Measurements from ENCODE around the gene APBA3.

The APBA3 gene

DNA sequence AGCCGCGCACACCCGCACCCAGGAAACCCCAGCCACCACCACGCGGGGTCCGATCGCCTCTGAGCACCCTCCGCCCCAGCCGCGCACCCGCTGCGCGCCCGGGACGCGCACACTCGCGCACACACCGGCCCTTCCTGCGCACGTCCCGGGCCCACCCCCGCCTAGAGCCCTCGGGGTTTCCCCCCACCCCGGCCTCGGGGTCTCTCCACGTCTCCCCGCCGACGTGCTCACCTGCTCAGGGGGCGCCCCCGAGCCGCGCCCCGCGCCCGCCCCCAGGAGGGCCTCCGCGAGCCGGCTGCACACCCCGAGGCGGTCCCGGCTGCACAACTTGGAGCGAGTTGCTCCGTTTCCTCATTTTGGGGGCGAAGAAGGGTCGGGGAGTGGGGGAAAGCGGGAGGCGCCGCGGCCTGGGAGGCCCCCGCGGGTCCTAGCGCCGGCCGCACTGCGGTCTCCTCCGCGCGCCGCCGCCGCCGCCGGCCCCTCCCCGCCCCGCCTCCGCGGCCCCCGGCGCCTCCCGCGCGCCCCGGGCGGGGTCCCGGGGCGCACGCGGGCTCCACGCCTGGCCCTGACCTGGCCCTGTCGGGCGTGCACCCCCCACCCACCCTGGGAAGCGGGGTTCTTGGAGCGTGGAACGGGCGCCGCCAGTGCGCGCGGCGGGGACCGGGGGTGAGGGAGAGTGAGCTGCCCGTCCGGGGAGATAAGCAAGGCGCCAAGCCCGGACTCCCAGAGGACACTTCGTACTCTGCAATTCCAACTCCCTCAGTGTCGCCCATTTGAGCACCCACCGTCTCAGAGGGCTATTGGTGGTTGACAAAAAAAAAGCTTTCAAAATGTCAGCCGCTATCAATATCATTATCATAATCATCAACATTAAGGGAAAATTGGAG lies 24.7 kb upstream of the APBA3 start, which contains the start of gene MATK:
Gene MATK, minus strand, starts transcription at position 444 of the 887 bp plus-strand sequence. CDS start 1,246 bp downstream, outside the sequence.
- no peak for DNase-seq

DNA sequence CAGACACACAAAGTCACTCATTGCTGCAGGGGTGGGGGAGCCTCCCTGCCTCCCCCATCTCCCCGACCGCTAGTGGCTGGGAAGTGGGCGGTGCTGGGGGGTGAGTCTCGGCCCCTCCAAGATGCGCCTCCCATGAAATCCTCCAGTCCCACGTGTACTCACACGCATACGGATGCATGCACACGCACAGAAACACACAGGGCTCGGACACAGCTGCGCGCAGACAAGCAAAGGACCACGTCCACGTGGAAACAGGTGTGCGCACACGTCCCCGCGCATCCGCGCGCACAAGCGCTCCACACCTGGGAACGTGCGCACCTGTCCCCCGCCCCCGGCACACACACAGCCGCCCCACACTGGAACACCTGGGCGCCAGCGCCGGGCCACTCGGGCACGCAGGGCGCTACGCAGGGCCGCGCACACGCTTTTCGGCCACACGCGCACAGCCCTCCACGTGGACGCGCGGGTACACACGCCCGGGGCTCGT lies 24.0 kb upstream of the APBA3 start:
- no peak for DNase-seq

- no peak for DNase-seq
Observed at GRCh38 chr19:3784607-3785450, 23.3 kb upstream of the APBA3 start.

DNA sequence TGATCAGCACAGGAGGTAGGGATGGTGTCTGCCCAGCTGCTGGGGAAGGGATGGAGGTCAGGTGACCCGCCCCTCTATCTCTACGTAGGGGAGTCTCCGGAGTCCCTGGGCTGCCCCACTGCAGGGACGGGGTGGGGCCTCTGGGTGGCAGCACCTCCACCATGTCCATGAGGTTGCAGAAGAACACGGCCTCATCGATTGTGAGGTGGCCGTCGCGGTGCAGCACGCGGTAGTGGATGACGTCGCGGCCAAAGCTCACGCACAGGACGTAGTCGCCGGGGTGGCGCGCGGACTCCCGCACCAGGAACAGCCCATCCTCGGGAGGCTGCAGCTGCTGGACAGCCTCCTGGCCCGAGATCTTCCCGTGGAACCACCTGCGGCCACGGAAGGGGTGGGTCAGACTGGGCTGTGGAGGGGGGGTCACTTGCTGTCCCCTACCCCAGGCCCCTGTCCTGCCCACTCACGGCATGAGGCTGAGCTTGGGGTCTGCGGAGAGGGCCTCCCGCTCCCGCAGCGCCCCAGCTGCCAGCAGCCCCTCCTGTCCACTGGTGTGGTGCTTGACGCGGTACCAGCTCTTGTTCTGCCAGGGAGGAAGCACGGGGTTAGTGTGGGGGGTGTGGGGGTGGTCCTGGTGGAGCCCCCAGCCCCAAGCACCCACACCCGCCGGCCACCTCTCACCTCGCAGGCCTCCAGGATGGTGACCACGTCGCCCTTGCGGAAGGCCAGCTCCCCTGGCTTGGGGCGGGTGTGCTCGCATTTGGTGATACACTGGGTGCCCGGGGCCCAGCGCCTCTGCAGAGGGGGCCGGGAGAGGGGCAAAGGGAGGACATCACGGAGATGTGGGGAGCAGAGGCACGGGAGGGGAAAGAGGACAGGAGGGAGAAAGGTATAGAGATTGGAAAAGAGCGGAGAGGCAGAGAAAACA lies 22.4 kb upstream of the APBA3 start:
- DNase-seq: peak; percentile 79

- DNase-seq: no peak
Observed at GRCh38 chr19:3782903-3783302, 21.4 kb upstream of the APBA3 start.

DNA sequence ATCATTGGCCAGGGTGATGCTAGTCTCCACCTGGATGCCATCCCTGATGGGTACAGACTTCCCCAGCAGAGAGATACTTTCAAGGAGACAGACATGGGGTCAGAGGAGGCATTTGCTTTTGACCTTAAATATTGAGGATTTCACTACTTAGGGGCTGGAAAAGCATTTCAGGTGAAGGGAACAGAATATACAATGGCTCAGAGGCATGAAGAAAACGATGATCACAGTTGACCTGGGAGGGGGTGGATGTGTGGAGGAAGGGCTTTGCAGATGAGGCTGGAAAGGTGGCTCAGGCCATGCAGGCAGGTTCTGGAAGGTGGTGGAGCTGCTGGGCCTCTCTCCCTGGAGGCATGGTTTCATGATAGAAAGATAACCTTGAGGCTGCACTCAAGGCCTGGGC lies 20.8 kb upstream of the APBA3 start:
- no peak for DNase-seq

DNA sequence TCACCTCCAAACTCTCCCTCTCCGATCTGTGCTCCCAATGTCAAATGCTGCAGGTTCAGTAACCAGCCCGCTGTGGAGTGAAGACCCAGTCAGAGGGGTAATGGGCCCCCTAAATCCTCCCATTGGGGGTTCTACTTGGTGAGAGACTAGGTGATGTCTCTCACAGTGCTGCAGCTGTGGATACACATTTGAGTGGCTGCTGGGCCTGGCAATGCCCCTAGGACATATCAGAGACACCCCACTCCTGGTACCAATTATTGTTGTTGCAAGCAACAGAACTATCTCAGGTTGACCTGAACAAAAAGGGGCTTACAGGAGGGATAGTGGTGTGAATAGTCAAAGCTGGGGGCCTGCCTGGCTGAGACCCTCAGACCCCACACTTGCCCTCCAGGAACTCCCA lies 20.1 kb upstream of the APBA3 start:
- DNase-seq: no peak

GRCh38 chr19:3780786-3781304 lies 19.4 kb upstream of the APBA3 start:
- no peak for DNase-seq

GRCh38 chr19:3778899-3779723 lies 17.6 kb upstream of the APBA3 start:
- DNase-seq: no peak

DNA sequence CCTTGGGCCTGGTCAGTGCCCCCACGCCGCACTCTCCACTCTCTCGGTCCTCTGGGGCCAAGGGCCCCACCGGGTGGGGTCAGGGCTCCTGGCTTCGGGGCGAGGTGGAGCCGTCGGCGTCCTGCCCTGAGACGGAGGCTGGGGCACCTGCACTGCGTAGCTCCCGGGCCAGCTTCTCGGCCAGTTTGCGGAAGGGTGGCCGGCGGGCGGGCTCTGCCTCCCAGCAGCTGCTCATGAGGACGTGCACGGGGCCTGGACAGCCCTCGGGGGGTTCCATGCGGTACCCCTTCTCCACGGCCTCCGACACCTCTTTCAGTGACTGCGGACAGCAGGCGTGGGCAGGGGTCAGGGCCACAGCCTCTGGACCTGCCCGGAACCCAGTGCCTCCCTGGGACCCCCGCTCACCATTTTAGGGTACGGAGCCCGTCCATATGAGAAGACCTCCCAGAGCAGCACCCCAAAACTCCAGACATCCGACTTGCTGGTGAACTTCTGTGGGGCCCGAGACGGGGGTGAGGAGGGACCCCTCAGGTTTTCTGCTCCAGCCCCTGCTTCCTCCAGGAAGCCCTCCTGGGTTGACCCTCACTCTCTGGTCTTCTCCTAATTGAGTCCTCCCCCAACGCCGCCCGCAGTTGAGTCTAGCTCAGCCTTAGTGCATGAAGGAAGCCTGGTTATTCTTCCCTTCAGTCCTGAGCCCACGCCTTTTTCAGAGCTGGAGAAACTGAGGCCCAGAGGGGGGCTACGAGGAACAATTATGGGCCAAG lies 16.8 kb upstream of the APBA3 start:
- DNase-seq: no peak

GRCh38 chr19:3776479-3777040 lies 15.1 kb upstream of the APBA3 start:
- DNase-seq: no peak

GRCh38 chr19:3775831-3776230 lies 14.3 kb upstream of the APBA3 start:
- no peak for DNase-seq

GRCh38 chr19:3775374-3775711 lies 13.9 kb upstream of the APBA3 start:
- no peak for DNase-seq

DNA sequence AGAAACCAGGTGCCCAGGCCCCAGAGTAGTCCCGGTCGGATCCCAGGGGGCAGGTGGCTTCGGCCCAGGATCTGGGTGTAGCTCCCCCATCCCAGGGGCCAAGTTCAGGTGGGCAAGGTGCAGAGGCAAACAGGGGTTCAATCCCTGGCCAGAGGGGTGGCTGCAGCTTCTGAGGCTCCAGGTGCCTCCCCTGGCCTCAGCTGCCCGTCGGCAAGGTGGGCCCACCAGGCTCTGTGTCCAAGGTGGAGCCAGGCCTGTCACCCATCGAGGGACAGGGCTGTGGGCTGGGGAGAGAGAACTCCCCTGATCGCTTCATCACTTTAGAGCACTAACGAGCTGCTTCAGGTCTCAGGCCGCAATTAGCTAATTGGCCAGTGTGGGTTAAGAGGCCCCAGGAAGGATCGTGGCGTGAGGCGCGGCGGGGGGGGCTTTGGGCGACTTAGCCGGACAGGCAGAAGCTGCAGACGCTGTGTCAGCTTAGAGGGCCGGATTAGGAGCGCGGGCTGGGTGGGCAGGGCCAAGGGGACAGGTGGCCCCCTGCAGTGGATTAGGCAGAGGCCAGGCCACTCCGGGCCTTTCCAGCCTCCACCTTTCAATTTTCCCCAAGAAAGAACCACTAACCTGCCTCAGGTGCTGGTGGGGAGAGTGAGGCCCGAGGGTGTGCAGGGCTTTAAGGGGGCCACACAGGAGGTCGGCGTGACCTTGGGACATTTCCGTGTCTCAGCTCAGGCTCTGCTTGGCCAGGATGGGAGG lies 13.3 kb upstream of the APBA3 start:
- DNase-seq: no peak

DNA sequence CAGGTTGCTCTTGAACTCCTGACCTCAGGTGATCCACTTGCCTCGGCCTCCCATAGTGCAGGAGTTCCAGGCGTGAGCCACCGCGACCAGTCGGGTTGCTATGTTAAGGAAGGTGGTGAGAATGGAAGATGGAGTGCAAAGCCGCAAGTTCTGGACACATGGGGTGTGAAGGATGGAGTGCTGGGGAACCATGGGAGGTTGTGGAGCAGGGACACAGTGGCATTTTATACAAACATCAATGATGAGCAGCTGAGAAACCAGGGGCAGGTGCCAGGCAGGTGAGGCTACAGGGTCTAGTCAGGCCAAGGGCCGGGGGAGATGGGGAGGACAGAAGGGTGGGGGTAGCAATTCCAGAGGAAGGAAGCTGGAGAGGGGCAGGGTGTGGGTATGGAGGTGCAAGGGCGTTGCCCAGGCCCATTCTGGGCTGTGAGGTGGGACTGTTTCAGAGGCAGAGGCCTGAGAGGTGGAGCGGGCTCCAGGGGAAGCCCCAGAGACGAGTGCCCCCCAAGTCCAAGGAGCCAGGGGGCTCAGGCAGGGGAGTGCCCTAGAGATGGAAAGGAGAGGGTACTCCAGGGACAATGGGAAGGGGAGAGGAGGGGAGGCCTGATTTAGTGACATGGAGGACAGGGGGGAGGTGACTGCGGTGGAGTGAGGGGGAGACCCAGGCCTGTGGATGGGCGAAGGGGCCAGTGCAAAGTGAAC lies 12.5 kb upstream of the APBA3 start:
- no peak for DNase-seq

DNA sequence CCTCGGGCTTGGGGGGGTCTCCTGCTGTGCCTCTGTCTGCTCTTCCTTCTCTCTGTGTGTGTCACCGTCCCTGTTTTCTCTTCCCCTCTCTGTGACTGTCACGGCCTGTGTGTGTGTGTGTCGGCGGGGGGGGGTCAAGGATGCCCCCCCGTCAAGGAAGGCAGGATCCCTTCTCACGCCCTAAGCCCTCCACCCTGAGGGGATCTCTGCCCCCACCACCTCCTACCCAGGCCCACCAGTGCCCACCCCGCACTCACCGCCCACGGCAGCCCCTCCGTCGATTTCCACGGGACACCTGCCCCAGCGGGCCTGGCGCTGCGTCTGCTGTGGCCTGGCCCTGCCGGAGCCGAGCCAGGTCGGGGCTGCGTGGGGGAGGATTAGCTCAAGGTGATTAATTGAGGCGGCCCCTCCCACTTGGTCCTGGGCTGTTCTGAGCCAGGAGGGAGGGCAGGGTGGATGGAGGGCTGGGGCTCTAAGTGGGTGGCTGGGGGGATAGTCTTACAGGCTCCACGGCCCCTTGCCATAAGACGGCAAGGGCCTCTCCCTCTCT lies 10.5 kb upstream of the APBA3 start, which contains the start of gene RAX2:
Gene RAX2, minus strand, starts transcription at position 323 of the 550 bp plus-strand sequence. CDS start 486 bp downstream, outside the sequence.
- no peak for DNase-seq

GRCh38 chr19:3771000-3771905 lies 9.8 kb upstream of the APBA3 start:
- no peak for DNase-seq

Measured in activated effector memory CD4-positive, alpha-beta T cell treated with anti-CD3 and anti-CD28 coated beads, Interleukin-2, amount 50 U/mL, for 16 hours (primary cell).